HG03378 (cell line): ENCODE results near the gene CNGA4.

Experiments
- ATAC-seq: cut with Tn5 transposase; IDR thresholded peaks from one replicate; pipeline ENCODE4 v1.9.1; 2021; ENCODE audit warnings: mild to moderate bottlenecking, moderate library complexity; ENCODE audit not compliant: unreplicated experiment

Gene CNGA4, protein sequence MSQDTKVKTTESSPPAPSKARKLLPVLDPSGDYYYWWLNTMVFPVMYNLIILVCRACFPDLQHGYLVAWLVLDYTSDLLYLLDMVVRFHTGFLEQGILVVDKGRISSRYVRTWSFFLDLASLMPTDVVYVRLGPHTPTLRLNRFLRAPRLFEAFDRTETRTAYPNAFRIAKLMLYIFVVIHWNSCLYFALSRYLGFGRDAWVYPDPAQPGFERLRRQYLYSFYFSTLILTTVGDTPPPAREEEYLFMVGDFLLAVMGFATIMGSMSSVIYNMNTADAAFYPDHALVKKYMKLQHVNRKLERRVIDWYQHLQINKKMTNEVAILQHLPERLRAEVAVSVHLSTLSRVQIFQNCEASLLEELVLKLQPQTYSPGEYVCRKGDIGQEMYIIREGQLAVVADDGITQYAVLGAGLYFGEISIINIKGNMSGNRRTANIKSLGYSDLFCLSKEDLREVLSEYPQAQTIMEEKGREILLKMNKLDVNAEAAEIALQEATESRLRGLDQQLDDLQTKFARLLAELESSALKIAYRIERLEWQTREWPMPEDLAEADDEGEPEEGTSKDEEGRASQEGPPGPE

DNA sequence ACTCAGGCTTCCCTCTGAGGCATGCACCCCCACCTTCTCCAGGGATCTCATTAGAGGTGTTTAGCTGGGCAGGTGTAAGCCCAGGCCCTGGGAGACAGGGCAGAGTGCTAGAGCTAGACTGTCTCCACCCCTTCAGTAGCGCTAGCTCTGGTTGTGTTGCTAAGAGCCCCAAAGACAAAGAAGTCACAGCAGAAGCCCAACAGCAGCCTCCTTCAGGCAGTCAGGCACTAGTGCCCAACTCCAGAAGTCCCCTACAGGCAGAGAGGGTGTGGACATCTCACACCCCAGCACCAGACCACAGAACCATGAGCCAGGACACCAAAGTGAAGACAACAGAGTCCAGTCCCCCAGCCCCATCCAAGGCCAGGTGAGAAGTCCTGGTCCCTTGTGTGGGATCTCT, at the start of gene CNGA4:
CNGA4 (plus strand) TSS at position 188 of the 400 bp plus-strand sequence; CDS start at position 306, 118 bp downstream.
- no peak for ATAC-seq

DNA sequence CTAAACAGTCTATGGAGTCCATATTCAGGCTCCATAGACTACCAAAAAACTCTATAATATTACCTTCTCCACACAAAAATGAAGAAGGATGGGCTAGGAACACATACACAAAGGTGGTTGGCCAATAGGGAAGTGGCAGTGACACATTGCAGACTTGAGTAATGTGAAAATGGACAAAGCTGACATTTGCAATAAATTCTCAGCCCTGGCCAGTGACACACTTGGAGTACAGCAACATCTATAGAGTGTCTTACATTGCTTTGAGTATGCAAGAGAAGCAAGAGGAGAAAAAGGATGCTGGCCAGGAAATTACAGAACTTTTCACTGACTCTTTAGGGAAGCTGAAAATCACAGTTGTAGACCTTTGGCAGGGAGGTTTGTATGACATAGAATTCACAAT, 47.1 kb upstream of the CNGA4 start:
- ATAC-seq = no peak

DNA sequence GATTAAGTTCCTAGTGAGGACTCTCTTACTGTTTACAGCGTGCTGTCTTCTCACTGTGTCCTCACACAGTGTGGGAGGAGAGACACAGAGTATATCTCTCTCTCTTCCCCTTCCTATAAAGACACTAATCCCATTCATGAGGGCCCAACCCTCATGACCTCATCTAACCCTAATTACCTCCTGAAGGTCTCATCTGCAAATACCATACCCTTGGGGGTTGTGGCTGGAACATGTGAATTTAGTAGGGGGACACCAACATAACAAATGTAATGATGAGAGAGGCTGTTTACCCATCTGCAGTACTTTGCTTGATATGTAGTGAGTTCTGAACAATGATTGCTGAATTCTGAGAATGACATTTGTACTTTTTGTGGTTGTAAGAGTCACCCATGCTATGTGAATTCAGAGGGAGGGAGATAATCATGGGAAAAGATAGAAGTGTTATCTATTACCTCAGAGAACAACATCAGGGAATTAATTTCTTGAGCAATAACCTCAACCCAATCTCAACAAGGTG, 44.8 kb upstream of the CNGA4 start:
- no peak for ATAC-seq

DNA sequence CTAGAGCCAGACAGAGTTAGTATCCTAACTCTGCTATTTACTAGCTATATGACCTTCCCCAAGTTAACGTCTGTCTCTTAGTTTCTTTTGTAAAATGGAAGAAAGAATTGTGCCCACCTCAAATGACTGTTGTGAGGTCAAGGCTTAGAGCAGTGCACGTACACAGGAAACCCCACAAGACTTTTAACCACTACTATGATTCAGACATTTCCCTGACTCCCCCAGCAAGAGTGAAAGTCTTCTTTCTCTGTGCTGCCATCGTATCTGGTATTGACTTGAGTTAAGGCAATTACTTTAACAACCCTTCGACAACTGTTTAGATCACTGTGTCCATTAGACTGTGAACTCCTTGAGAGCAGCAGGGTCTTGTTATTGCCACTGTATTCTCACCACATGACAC, 42.5 kb upstream of the CNGA4 start:
- no peak for ATAC-seq

DNA sequence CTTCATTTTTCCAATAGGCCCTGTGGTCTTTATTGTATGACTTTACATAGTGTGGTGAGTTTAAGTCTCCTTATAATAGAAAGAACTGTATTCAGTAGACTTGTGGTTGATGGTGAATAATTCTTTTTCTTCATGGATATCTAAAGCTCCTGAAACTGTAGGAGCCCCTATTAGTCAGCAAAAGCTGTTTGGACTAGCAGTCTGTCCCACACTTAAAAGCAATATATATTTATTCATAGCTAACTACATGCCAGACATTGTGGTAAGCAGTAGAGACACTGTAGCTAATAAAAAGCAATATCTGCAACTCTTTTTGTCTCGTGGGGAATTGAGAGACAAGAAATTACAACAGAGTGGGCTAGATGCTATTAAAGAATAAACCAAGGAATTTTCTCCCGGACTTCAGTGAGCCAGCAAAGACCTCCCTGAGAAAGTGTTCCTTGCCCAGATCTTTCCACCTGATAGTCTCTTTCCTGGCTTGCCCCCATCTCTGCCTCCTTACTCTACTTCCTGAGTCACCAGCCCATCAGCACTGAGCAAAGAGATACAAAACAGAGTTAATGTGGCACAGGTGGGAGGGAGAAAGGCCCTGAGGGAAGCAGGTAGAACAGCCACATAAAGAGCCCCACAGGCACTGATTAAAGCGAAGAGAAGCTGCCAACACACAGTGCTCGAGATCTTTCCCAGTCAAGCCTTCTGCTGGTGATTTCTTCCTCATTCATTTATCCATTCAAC, 41.3 kb upstream of the CNGA4 start:
- ATAC-seq = no peak

DNA sequence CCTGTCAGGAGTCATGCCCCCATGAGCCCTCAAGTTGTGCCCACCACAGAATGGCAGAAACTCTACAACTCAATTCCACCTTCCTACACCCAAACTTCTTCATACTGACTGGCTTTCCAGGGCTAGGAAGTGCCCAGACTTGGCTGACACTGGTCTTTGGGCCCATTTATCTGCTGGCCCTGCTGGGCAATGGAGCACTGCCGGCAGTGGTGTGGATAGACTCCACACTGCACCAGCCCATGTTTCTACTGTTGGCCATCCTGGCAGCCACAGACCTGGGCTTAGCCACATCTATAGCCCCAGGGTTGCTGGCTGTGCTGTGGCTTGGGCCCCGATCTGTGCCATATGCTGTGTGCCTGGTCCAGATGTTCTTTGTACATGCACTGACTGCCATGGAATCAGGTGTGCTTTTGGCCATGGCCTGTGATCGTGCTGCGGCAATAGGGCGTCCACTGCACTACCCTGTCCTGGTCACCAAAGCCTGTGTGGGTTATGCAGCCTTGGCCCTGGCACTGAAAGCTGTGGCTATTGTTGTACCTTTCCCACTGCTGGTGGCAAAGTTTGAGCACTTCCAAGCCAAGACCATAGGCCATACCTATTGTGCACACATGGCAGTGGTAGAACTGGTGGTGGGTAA, 39.6 kb upstream of the CNGA4 start, which contains the start of gene OR52W1:
OR52W1 (plus strand) TSS at position 51 of the 637 bp plus-strand sequence; CDS start at position 51, 0 bp downstream.
- ATAC-seq = no peak

DNA sequence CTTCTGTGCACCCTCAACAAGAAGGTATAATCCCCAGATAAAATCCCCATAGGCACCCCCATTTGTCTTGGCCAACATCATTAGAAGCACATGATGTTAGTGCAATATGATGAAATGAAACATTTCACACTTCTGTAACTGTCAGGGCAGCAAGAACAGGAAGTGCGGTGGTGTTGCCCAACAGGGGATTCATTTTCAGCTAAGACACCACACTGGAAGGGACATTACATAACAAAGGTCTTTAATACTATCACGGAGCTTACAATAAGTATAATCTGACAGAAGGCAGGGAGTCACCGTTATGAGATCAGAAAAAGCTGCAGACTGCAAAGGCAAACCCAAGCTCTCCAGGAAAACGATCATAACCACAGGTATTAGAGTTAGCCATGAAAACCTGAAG, 37.9 kb upstream of the CNGA4 start:
- ATAC-seq = no peak

DNA sequence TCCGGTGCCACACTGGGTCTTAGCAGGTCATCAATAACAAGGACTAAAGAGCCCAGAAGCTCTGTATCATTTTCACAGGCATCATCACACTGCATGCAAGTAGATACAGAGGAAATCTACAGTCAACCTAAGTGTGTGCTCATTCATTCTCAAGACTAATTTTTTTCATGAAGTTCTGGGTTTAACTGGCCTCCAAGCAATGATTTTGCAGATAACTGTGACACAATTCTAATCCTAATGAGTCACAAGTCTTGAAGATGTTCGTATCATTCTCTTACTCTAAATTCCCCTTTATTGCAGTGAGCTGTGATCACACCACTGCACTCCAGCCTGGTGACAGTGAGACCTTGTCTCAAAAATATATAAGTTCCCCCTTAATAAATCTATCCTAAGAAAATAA, 37.4 kb upstream of the CNGA4 start:
- no peak for ATAC-seq

DNA sequence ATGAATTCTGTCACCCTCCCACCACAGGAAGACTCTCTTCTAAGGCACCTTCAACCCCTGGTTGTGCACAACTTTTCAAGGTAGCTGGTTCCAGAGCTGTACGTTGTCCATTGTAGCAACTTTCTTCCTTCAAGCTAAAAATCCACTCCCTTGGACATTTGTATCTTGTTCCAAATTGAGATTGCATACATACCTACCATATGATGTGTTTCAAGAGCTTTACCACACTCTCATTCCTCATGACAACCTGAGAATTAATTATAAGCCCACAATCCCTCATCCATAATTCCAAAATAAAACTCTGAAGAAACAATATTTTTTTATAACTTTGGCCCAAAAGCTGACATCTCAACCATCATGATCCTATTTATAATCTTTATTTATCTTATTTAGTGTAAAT, 36.8 kb upstream of the CNGA4 start:
- ATAC-seq = no peak

DNA sequence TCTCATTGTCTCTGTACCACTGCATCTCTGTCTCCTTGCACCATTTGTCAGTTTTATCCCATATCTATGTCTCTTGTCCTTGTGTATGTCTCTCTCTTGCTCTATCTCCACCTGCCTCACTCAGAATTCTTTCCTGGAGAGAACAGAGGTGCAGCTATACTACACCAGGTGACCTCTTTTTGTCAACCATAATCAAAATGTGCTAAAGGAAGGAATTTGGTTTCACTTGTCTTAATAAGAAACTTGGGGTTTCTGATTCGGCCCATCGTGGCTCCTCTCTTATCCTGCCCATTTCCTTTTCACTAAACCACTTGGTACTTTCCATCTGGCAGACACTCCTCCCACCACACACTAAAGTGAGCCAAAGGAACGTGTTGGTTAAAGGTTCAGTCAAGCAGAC, 35.6 kb upstream of the CNGA4 start:
- ATAC-seq = peak; percentile 74

DNA sequence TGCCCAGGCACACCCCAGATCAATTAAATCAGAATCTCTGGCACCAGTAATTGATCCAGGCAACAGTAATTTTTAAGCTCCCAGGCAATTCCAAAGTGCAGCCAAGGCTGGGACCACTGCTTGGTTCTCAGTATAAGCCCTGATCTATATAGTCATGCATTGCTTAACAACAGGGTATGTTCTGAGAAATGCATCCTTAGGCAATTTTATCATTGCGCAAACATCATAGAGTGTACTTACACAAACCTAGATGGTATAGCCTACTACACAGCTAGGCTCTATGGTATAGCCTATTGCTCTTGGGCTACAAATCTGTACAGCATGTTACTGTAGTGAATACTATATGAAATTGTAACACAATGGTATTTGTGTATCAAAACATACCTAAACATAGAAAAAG, 34.2 kb upstream of the CNGA4 start:
- ATAC-seq = no peak

DNA sequence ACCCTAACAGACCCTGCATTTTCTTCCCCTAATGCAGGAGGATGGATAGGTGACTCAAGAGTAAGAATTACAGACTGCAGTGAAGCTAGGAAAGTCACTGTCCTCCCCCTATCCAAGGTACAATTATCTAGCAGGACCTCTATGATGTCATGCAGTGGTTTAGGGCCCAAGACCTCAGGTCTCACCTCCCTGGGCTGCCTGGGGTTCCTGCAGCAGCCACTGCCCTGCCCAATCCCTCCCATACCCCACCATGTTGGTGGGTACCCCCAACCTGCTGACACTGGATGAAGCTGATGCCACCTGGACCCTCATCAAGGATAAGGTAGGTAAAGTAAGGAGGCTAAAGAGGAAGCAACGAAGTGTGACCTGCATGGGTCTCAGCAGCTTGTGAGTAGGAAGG, 33.5 kb upstream of the CNGA4 start, which contains the start of gene C11orf42:
C11orf42 (plus strand) TSS at position 192 of the 400 bp plus-strand sequence; CDS start at position 251, 59 bp downstream.
- no peak for ATAC-seq

DNA sequence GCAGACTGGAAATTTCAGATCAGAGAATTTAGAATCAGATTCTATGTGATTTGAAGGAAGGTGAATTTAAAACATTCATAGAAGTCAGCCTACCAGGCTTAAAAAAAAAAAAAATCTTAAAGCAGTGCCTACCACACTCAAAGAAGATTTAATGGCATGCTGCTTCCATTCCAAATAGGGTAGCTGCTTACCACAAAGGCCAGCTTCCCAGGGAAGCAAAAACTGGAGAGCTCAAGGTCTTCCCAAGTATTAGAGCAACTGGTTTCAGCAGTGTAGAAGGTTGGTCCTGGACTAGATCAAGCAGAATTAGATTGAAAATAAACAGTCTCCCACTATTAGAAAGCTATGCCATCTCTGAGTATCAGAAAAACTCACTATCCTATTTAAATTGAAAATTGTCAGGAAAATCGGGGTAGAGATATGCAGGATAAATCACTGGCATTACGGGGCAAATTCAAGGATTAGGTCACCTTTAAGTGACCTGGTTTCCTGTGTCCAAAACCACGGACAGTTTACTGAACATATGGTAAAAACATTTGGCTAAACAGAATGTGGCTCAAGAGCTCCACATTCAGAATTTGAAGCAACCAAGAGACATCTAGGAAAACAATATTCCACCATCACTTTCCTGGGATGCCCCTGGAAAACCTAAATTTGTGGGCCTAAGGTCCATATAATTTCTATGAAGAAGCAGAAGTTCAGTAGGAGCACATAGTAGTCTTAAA, 32.3 kb upstream of the CNGA4 start:
- ATAC-seq = no peak

DNA sequence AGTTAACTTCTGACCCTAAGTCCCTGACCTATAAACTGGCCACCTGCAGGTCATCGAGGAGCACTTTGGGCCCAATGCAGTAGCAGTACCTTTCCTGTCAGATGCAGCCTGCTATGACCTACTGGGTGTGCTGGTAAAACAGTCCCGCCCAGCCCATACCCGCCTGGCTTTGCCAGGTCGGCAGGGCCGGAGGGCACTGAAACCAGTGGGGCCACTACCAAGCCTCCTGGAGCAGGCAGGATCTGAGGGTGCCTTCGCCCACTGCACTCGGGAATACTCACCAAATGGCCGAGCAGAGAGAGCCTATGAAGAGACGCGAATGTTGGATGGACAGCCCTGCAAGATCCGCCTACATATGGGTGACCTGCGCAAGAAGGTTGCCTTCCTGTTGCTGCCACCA, 29.1 kb upstream of the CNGA4 start:
- no peak for ATAC-seq

DNA sequence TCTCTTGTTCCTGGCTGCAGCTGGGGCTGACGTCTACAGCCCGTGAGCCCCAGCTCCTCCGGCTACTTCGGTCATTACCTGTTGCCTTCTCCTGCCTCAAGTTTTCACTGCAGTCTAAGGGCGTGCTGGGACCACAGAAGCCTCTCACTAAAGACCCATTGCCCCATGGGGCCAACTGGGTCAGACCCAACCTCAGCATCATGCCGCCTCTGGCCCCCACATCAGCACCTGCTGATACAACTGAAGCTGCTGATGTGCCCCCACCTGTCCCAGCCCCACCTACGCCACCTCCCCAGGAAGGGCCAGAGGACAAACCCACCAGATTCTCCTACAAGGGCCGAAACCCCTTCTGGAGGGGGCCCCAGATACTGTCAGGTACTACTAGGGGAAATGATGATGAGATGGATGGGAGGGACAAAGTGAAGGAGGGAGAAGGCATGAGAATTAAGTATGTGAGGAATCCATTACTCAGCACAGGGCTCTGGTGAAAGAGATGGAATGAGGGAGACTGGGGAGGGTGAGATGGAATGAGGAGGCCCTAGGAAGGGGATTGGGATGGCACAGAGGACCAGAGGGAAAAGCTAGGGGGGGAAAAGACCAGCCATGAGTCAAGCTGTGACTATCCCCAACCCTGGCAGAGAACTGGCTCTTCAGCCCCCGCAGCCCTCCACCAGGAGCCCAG, 28.5 kb upstream of the CNGA4 start:
- ATAC-seq = no peak

DNA sequence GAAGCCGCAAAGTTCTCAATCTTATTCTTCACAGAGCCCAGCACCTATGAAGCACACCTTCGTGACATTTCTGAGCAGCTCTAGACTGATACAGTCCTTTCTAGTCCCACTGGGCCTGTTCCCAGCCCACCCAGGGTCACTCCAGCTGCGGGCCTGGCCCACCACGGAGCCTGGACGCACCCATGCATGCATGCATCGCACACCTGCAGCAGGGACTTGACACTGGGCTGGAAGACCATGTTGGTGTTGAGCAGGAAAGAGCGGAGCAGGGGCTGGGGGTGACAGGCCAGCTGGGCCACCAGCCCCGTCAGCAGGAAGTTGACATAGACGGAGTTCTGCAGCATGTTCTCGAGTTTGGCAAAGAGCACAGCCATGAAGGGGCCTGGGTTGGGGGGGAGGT, 24.4 kb upstream of the CNGA4 start:
- ATAC-seq = no peak

DNA sequence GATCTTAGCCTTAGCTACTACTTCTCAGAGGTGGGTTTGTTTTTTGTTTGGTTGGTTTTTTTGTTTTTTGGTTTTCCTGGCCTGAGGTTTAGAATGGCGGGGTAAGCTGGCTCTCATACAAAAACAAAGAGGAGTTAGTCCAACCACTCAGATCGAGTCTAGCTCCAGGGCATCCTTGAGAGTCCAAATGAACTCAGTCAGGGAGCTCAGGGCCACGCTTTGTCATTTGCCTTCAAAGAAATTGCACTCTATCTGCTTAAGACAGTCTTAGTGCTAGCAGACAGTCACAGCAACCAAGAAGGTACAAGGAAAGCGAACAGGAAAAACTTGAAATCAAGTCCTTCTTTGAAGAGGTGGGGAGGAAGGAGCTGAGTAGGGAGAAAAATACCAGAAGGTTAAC, 22.4 kb upstream of the CNGA4 start:
- no peak for ATAC-seq

DNA sequence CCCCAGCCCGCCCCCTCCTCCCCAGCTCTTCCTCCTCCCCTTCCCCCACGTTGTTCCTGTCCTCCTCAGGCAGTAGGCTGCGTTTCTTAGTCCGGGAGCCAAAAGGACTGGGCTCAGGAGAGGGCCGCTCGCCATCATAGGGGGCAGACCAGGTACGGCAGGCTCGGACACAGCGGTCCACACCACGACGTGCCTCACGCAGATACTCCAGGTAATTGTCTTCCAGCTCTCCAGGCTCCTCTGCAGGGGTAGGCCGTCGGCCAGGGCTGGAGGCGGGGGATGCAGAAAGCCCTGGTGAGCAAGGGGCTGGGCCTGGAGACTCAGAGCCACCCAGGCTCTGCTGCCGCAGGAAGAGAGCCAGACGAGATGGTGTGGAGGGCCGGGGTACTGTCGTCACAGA, 21.2 kb upstream of the CNGA4 start:
- ATAC-seq = no peak

DNA sequence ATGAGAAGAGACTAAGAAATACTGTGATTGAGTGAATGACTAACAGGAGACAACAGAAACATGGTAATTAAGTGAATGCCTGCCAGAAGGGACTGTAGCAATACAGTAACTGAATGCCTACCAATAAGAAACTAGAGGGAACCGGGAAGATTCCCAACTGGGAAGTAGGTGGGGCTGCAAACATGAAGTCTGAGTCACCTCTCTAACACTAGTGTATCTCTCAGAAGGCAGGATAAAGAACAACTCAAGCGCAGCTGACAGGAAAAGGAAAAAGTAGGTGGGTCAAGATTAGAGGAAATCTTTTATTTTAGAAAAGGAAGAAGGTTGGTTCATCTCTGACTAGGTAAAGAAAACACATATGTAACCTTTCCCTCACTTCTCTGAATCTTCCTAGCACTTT, 19.5 kb upstream of the CNGA4 start:
- ATAC-seq = no peak

DNA sequence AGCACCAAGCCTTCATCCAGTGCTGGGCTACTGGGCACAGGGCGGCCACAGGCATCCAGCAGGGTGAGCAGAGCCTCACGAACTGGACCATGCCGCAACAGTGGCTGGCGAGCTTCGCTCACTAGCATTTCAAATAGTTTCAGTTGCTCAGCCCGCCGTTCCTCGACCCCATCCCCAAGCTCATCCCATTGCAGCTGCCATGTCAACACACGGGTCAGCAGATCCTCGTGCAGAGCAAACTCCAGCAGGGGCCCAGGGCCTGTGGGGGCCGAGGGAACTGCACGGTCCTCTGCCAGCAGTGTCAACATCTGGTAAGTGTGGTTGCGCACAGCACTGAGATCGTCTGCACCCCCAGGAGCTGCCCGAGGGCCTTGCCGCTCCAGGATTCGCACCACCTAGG, 15.0 kb upstream of the CNGA4 start:
- no peak for ATAC-seq
